Stimulated activated naive B cell treated with anti-CD40 and anti-IgM and Interleukin-4, amounts not matched to agents 10 μg/mL and 1 μg/mL and 100 μg/mL, for 72 hours (primary cell): ENCODE data around the gene SDHA.
"Not testable (repeated sequence)": the region's sequence is repeated elsewhere in the genome, so short reads cannot be mapped to it uniquely, and the experiment has no call there.

ENCODE experiments used
- ATAC-seq, 2 donors: fragments of 150-1000 bp; cut with Tn5 transposase; replicated peaks; 2 replicates each; pipeline ENCODE4 v1.10.0; 2021; ENCODE audit warnings: moderate library complexity in 1 of 2
- DNase-seq: peaks from one replicate; pipeline ENCODE4 v3.0.0; 2021
- H3K27ac Mint-ChIP-seq: one replicate; pipeline ENCODE4 v1.8.0; 2022; ENCODE audit warnings: mild to moderate bottlenecking, mixed read lengths
- H3K27me3 Mint-ChIP-seq, 2 donors: one replicate each; pipeline ENCODE4 v1.8.0; 2022; ENCODE audit warnings: mixed read lengths in 2 of 2
- H3K36me3 Mint-ChIP-seq, 2 donors: one replicate each; pipeline ENCODE4 v1.8.0; 2022; ENCODE audit warnings: mixed read lengths in 2 of 2, mild to moderate bottlenecking in 1 of 2
- H3K4me1 Mint-ChIP-seq, 2 donors: one replicate each; pipeline ENCODE4 v1.8.0; 2022; ENCODE audit warnings: mixed read lengths in 2 of 2, mild to moderate bottlenecking in 1 of 2
- H3K4me3 Mint-ChIP-seq, 2 donors: one replicate each; pipeline ENCODE4 v1.8.0; 2022; ENCODE audit warnings: mild to moderate bottlenecking in 2 of 2, mixed read lengths in 2 of 2, moderate library complexity in 1 of 2
- H3K9me3 Mint-ChIP-seq, 2 donors: one replicate each; pipeline ENCODE4 v1.8.0; 2022; ENCODE audit warnings: mixed read lengths in 2 of 2, mild to moderate bottlenecking in 1 of 2

SDHA gene

GRCh38 chr5:263275-263974 is 45.3 kb downstream of the SDHA start:
- H3K36me3 Mint-ChIP-seq: peaks cover 18 to 29% of the 10 kb centered on the region in 2 donors
- not testable (repeated sequence) for H3K4me3 Mint-ChIP-seq, H3K9me3 Mint-ChIP-seq, H3K27me3 Mint-ChIP-seq, H3K4me1 Mint-ChIP-seq, ATAC-seq, DNase-seq
- H3K27ac Mint-ChIP-seq: peak overlapping the region; percentile 39

- DNase-seq (no peak), ATAC-seq (no peak)
- H3K27ac Mint-ChIP-seq: no peak overlapping the region
Measured at GRCh38 chr5:264338-264737, 46.2 kb downstream of the SDHA start.

DNA sequence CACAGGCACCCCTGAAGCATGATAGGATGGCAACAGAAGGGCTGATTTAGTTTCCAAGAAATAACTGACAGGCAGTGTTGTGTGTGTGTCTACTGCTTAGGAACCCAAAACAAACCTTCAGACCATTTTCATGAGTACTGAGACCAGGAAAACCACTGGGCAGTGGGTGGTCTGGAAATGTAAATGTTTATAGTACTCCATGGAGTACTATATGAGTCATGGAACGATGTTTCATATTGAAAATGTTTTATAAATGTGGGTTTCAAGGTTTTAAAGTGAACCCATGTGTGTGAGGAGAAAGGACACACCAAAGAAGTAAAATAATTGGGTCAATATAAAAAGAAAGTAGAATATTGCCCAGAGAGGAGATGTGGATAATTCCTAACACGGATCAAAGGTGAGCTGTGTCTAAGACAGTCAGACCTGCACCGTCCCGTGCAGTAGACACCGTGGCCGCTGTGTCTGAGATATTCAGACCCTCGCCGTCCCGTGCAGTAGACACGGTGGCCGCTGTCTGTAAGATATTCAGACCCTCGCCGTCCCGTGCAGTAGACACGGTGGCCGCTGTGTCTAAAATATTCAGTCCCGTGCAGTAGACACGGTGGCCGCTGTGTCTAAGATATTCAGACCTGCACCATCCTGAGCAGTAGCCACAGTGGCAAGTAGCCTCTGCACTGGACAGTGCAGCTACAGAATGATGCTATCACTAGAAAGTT is 48.3 kb downstream of the SDHA start:
- not testable (repeated sequence) for DNase-seq, H3K27ac Mint-ChIP-seq, H3K27me3 Mint-ChIP-seq, ATAC-seq, H3K4me3 Mint-ChIP-seq, H3K9me3 Mint-ChIP-seq
- Mint-ChIP-seq H3K4me1 (peaks cover 8 to 14% of the 10 kb centered on the region in 2 donors), H3K36me3 (peaks cover 14 to 23% of the 10 kb centered on the region in 2 donors)

More at GRCh38 chr5:264338-264737, 46.2 kb downstream of the SDHA start:
- no peaks in the 10 kb centered on the region for H3K27me3 Mint-ChIP-seq
- H3K4me3 Mint-ChIP-seq: no peak overlapping the region
- H3K4me1 Mint-ChIP-seq: peaks cover 0 to 2% of the 10 kb centered on the region in 2 donors
- peaks cover 14 to 25% of the 10 kb centered on the region in 2 donors for H3K36me3 Mint-ChIP-seq
- H3K9me3 Mint-ChIP-seq: peaks cover 0 to 3% of the 10 kb centered on the region in 2 donors

DNA sequence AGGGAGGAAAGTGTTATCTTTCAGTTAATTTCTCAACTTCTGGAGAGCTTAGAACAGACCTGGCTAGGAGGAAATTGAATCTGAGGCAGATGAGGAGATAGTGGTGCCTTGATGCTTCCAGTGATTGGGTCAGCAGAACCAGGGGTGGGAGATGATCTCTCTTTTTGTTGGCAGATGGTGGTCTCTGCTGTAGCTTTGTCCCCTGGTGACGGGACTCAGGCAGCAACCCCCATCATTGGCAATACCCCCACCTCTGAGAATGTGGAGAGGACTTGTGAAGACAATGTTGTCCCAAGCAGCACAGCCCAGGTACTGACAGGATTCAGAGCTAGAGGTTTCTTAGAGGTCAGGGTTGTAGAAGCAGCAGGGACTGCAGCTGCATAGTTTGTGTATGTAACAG is 49.6 kb downstream of the SDHA start:
- H3K27ac Mint-ChIP-seq: no peak overlapping the region

GRCh38 chr5:270340-270739 is 52.2 kb downstream of the SDHA start:
- peak overlapping the region; percentile 74 to 97 for H3K4me3 Mint-ChIP-seq
- ATAC-seq (no peak), DNase-seq (no peak)
- H3K4me1 Mint-ChIP-seq: peaks cover 24 to 48% of the 10 kb centered on the region in 2 donors
- H3K27ac Mint-ChIP-seq: peak overlapping the region; percentile 80
- H3K9me3 Mint-ChIP-seq: no peaks in the 10 kb centered on the region
- H3K36me3 Mint-ChIP-seq: peaks cover 27 to 29% of the 10 kb centered on the region in 2 donors
- H3K27me3 Mint-ChIP-seq: no peaks in the 10 kb centered on the region

More for the DNA sequence above, 49.6 kb downstream of the SDHA start:
- H3K9me3 Mint-ChIP-seq: no peaks in the 10 kb centered on the region
- H3K27me3 Mint-ChIP-seq: no peaks in the 10 kb centered on the region
- ATAC-seq: no peak
- peaks cover 11 to 22% of the 10 kb centered on the region in 2 donors for H3K4me1 Mint-ChIP-seq
- peaks cover 14 to 21% of the 10 kb centered on the region in 2 donors for H3K36me3 Mint-ChIP-seq
- H3K4me3 Mint-ChIP-seq: no peak overlapping the region
- no peak for DNase-seq

DNA sequence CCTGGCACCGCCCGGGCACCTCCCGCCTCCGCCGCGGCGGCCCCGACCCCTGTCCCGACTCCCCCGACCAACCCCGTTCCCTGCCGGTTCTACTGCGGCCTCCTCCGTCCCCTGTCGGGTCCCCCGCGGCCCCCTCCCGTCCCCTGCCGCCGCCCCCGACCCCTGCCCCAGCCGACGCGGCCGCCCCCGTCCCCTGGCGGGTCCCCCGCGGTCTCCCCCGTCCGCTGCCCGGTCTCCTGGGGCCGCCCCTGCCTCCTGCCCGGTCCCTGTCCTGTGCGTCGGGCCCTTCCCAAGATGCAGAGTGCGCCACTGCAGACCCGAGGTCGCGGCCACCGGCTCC is 53.7 kb downstream of the SDHA start:
- H3K27me3 Mint-ChIP-seq, DNase-seq, H3K9me3 Mint-ChIP-seq: not testable (repeated sequence)
- H3K4me3 Mint-ChIP-seq: peak overlapping the region; percentile 90 to 97
- ATAC-seq: peak in 1 of 2 donors; percentile 1
- peak overlapping the region; percentile 91 for H3K27ac Mint-ChIP-seq
- H3K36me3 Mint-ChIP-seq: peaks cover 28 to 29% of the 10 kb centered on the region in 2 donors
- peaks cover 25 to 50% of the 10 kb centered on the region in 2 donors for H3K4me1 Mint-ChIP-seq

GRCh38 chr5:273091-273490 is 55.0 kb downstream of the SDHA start:
- ATAC-seq, H3K27me3 Mint-ChIP-seq, H3K9me3 Mint-ChIP-seq, DNase-seq: not testable (repeated sequence)
- peaks cover 24 to 50% of the 10 kb centered on the region in 2 donors for H3K4me1 Mint-ChIP-seq
- peak overlapping the region; percentile 90 to 97 for H3K4me3 Mint-ChIP-seq
- H3K27ac Mint-ChIP-seq: peak overlapping the region; percentile 76
- peaks cover 23 to 28% of the 10 kb centered on the region in 2 donors for H3K36me3 Mint-ChIP-seq

DNA sequence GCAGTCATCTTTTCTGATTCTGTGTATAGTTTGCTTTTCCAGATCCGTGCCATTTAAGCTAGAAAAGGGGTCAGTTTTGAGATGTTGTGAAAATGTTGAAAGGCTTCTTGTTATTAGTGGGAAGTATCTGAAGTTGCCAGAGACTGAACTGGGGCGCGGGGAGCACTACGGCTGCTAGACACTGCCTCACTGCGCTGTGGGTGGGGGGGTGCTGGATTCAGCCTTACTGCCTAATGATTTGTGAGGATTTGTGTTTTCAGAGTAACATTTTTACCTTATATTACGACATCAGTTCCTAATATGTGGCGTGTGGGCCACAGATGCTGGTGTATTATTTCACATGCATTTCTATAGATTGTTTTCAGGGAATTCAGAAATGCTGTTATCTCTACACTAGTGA is 55.4 kb downstream of the SDHA start:
- ATAC-seq, H3K27me3 Mint-ChIP-seq, H3K9me3 Mint-ChIP-seq, DNase-seq: not testable (repeated sequence)
- H3K4me3 Mint-ChIP-seq: peak overlapping the region; percentile 90 to 97
- H3K4me1 Mint-ChIP-seq: peaks cover 24 to 50% of the 10 kb centered on the region in 2 donors
- peaks cover 23 to 30% of the 10 kb centered on the region in 2 donors for H3K36me3 Mint-ChIP-seq
- peak overlapping the region; percentile 27 for H3K27ac Mint-ChIP-seq

GRCh38 chr5:274346-274745 is 56.2 kb downstream of the SDHA start:
- H3K36me3 Mint-ChIP-seq: peaks cover 26 to 35% of the 10 kb centered on the region in 2 donors
- peaks cover 28 to 55% of the 10 kb centered on the region in 2 donors for H3K4me1 Mint-ChIP-seq

GRCh38 chr5:278646-279045 is 60.5 kb downstream of the SDHA start:
- H3K36me3 Mint-ChIP-seq: peaks cover 49 to 62% of the 10 kb centered on the region in 2 donors
- H3K4me1 Mint-ChIP-seq: peaks cover 44 to 67% of the 10 kb centered on the region in 2 donors

More at GRCh38 chr5:274346-274745, 56.2 kb downstream of the SDHA start:
- ATAC-seq, H3K9me3 Mint-ChIP-seq, H3K27ac Mint-ChIP-seq, H3K4me3 Mint-ChIP-seq, DNase-seq, H3K27me3 Mint-ChIP-seq: not testable (repeated sequence)

DNA sequence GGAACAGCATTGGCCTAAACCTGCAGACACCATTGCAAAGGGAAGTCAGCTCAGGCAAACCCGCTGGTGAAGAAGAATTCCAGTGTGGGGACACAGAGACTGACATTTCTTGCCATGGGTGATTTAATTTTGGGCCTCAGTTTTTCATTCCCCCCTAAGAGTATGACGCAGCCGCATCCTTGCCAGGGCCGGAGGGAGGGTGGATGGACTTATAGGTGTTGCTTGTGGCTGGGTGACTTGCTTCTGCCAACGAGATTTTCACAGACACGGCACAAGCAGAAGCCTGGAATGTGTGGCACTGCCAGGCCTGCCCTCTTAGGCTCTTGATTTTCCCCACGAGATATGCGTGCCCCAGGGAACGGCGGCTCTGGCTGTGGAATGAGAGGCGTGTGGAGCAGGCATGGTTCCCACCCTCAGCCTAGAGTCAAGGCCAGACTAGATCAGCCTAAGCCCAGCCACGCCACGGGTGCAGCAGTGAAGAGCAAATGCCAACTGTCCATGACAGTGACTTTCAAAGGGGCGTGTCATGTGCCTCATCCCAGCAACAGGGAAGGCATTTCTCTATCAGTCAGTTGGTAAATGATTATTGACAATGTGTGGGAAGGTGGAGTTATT is 61.0 kb downstream of the SDHA start:
- peaks cover 47 to 67% of the 10 kb centered on the region in 2 donors for H3K4me1 Mint-ChIP-seq
- peaks cover 50 to 63% of the 10 kb centered on the region in 2 donors for H3K36me3 Mint-ChIP-seq
- not testable (repeated sequence) for H3K9me3 Mint-ChIP-seq, H3K4me3 Mint-ChIP-seq, H3K27me3 Mint-ChIP-seq, ATAC-seq, DNase-seq
- peak overlapping the region; percentile 62 for H3K27ac Mint-ChIP-seq

More at GRCh38 chr5:278646-279045, 60.5 kb downstream of the SDHA start:
- DNase-seq: no peak
- H3K27me3 Mint-ChIP-seq: no peaks in the 10 kb centered on the region
- peak overlapping the region; percentile 52 for H3K27ac Mint-ChIP-seq
- H3K9me3 Mint-ChIP-seq: no peaks in the 10 kb centered on the region
- ATAC-seq: no peak
- no peak overlapping the region for H3K4me3 Mint-ChIP-seq

DNA sequence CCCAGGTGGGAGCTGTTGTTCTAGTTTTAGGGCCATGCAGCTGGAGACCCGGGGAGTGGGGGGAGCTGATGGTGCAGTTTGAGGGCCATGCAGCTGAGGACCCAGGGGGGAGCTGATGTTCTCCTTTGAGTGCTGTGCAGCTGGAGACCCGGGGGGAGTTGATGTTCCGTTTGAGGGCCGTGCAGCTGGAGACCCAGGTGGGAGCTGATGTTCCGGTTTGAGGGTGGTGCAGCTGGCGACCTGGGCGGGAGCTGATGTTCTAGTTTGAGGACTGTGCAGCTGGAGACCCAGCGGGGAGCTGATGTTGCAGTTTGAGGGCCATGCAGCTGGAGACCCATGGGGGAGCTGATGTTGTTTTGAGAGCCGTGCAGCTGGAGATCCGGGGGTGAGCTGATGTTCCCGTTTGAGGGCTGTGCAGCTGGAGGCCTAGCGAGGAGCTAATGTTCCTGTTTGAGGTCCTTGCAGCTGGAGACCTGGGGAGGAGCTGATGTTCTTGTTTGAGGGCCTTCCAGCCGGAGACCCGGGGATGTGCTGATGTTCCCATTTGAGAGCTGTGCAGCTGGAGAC is 68.0 kb downstream of the SDHA start:
- ATAC-seq (no peak), DNase-seq (no peak)
- Mint-ChIP-seq H3K4me1 (peaks cover 52 to 72% of the 10 kb centered on the region in 2 donors), H3K27me3 (no peaks in the 10 kb centered on the region), H3K27ac (peak overlapping the region; percentile 47), H3K4me3 (no peak overlapping the region), H3K9me3 (no peaks in the 10 kb centered on the region), H3K36me3 (peaks cover 68 to 69% of the 10 kb centered on the region in 2 donors)

- H3K4me3 Mint-ChIP-seq, DNase-seq, H3K27me3 Mint-ChIP-seq, ATAC-seq, H3K9me3 Mint-ChIP-seq, H3K27ac Mint-ChIP-seq: not testable (repeated sequence)
- H3K36me3 Mint-ChIP-seq: peaks cover 49 to 56% of the 10 kb centered on the region in 2 donors
- peaks cover 23 to 48% of the 10 kb centered on the region in 2 donors for H3K4me1 Mint-ChIP-seq
Measured at GRCh38 chr5:290200-290599, 72.1 kb downstream of the SDHA start.

DNA sequence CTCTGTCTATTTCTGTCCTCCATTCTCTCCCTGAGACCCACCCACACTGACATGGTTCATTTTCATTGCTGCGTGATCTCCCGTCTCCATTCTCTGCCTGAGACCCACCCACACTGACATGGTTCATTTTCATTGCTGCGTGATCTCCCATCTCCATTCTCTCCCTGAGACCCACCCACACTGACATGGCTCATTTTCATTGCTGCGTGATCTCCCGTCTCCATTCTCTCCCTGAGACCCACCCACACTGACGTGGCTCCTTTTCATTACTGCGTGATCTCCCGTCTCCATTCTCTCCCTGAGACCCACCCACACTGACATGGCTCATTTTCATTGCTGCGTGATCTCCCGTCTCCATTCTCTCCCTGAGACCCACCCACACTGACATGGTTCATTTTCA is 73.2 kb downstream of the SDHA start:
- H3K4me3 Mint-ChIP-seq: peak overlapping the region in 1 of 2 donors; percentile 28
- not testable (repeated sequence) for DNase-seq, H3K9me3 Mint-ChIP-seq, ATAC-seq, H3K27me3 Mint-ChIP-seq, H3K27ac Mint-ChIP-seq
- H3K36me3 Mint-ChIP-seq: peaks cover 40 to 48% of the 10 kb centered on the region in 2 donors
- H3K4me1 Mint-ChIP-seq: peaks cover 21 to 40% of the 10 kb centered on the region in 2 donors
